ENCODE data around the gene ASH1L. TPM values are rescaled to one million over a fixed set of nuclear protein-coding genes. Genes with fewer than 3 reads are reported as not detected.

ASH1L gene
- total RNA-seq, 3 donors from 2014 or later, result 83.2 to 103 (median 85.6) TPM

DNA sequence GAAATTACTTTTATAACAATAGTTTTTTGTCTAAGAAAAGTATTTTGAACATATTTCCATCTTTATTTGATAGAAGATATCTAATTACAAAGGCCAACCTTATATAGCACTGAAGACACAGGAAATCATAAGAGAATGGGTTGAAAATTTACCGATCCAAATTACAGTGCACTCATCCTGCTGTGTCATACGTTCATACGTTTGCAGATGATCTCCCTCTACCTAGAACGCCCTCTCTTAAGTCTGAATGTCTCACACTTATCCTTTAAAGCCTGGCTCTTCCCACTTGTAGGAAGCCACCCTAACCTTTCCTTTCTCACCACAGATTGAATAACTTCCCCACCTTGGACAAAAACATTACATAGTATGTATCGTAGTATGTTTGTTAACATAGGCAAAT is 9.3 kb downstream of the ASH1L start:
- DNase-seq (ENCODE audit: low spot score in 2 of 2), result no peak
- intact Hi-C loops (cut with DNase I; ENCODE audit: low total_unique reads), result no loop called here
- H3K9me3 ChIP-seq, result no peaks in the 10 kb centered on the region
- H3K27me3 ChIP-seq, result no peaks in the 10 kb centered on the region
- H3K4me3 ChIP-seq, result no peak overlapping the region
- H3K36me3 ChIP-seq, result no peaks in the 10 kb centered on the region
- no peaks in the 10 kb centered on the region for H3K4me1 ChIP-seq
- no peak for TF ChIP-seq CTCF (IDR thresholded peaks at IDR 0.05)
- no peak for TF ChIP-seq POLR2A (IDR thresholded peaks at IDR 0.05)
- no peak for TF ChIP-seq POLR2AphosphoS5 (IDR thresholded peaks at IDR 0.05)
- no peak overlapping the region for H3K27ac ChIP-seq

DNA sequence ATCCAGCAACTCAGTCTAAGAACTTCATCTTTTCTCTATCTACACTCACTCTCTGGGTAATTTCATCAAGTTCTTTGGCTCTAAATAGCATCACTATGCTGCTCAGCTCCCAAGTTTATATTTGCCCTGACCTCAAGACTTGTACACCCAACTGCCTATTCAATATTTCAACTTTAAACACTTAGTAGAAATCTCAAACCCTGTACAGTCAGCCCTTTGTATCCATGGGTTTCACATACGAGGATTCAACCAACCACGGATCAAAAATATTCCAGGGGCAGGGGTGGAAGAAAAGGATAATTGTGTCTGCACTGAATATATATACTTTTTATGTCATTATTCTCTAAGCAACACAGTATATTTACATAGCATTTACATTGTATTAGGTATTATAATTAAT is 13.9 kb downstream of the ASH1L start:
- H3K27me3 ChIP-seq, result no peaks in the 10 kb centered on the region
- H3K36me3 ChIP-seq, result no peaks in the 10 kb centered on the region
- no peak for TF ChIP-seq POLR2A (IDR thresholded peaks at IDR 0.05)
- TF ChIP-seq CTCF (IDR thresholded peaks at IDR 0.05), result no peak
- no peaks in the 10 kb centered on the region for H3K9me3 ChIP-seq
- H3K4me3 ChIP-seq, result no peak overlapping the region
- H3K27ac ChIP-seq, result no peak overlapping the region
- DNase-seq (ENCODE audit: low spot score in 2 of 2), result no peak
- no peaks in the 10 kb centered on the region for H3K4me1 ChIP-seq
- intact Hi-C loops (cut with DNase I; ENCODE audit: low total_unique reads), result no loop called here

DNA sequence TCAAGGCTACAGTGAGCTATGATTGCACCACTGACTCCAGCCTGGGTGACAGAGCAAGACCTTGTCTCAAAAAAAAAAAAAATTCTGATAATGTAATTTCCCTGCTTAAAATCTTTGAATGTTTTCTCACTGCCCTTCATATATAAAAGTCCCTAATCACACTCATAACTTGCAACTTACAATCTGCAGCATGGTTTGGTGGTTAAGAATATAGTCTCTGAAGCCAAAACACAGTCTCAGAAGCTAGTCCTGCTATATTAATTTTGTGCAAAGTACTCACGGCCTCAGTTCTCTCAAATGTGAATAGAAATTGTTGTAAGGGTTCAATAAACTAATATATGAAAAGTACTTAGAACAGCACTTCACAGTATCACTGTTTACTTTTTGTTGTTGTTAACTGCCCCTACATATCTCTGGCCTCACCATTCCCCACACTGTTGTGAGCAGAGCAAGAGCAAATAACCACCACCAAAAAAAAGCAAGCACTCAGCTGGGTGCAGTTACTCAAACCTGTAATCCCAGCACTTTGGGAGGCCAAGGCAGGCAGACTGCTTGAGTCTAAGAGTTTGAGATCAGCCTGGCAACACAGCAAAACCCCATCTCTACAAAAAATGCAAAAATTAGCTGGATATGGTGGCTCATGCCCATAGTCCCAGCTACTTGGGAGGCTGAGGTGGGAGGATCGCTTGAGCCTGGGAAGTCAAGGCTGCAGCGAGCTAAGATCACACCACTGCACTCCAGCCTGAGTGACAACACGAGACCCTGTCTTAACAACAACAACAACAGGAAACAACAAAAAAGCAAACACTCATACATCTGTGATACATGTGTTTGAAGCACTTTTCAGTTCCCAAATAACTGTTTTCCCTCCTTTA is 22.4 kb downstream of the ASH1L start:
- no peaks in the 10 kb centered on the region for H3K9me3 ChIP-seq
- H3K27ac ChIP-seq, result no peak overlapping the region
- no peaks in the 10 kb centered on the region for H3K4me1 ChIP-seq
- no peaks in the 10 kb centered on the region for H3K27me3 ChIP-seq
- TF ChIP-seq POLR2A (IDR thresholded peaks at IDR 0.05) (no peak), POLR2AphosphoS5 (IDR thresholded peaks at IDR 0.05) (no peak), CTCF (IDR thresholded peaks at IDR 0.05) (no peak)
- H3K4me3 ChIP-seq, result no peak overlapping the region
- intact Hi-C loops (cut with DNase I; ENCODE audit: low total_unique reads), result no loop called here
- no peak for DNase-seq (ENCODE audit: low spot score in 2 of 2)
- no peaks in the 10 kb centered on the region for H3K36me3 ChIP-seq

GRCh38 chr1:155537193-155537592 is 25.4 kb downstream of the ASH1L start:
- Histone ChIP-seq H3K4me3 (no peak overlapping the region), H3K27ac (no peak overlapping the region), H3K9me3 (no peaks in the 10 kb centered on the region), H3K36me3 (no peaks in the 10 kb centered on the region), H3K4me1 (no peaks in the 10 kb centered on the region), H3K27me3 (no peaks in the 10 kb centered on the region)
- DNase-seq (ENCODE audit: low spot score in 2 of 2), result no peak
- intact Hi-C loops (cut with DNase I; ENCODE audit: low total_unique reads), result no loop called here
- no peak for TF ChIP-seq POLR2A (IDR thresholded peaks at IDR 0.05)
- no peak for TF ChIP-seq POLR2AphosphoS5 (IDR thresholded peaks at IDR 0.05)
- TF ChIP-seq CTCF (IDR thresholded peaks at IDR 0.05), result no peak

GRCh38 chr1:155531624-155532023 is 31.0 kb downstream of the ASH1L start:
- no peaks in the 10 kb centered on the region for H3K9me3 ChIP-seq
- no peak overlapping the region for H3K27ac ChIP-seq
- TF ChIP-seq CTCF (IDR thresholded peaks at IDR 0.05) (no peak), POLR2A (IDR thresholded peaks at IDR 0.05) (no peak), POLR2AphosphoS5 (IDR thresholded peaks at IDR 0.05) (no peak)
- no peak for DNase-seq (ENCODE audit: low spot score in 2 of 2)
- no peaks in the 10 kb centered on the region for H3K4me1 ChIP-seq
- intact Hi-C loops (cut with DNase I; ENCODE audit: low total_unique reads), result no loop called here
- H3K4me3 ChIP-seq, result no peak overlapping the region
- H3K36me3 ChIP-seq, result no peaks in the 10 kb centered on the region
- no peaks in the 10 kb centered on the region for H3K27me3 ChIP-seq

All from breast epithelium (tissue), 4 donors.